H7 (cell line): ENCODE data around the gene STXBP4. TPM values are rescaled to one million over a fixed set of nuclear protein-coding genes. Genes with fewer than 3 reads are reported as not detected.

ENCODE experiments used
- DNase-seq: peaks from one replicate; pipeline ENCODE4 v3.0.0; 2012
- H3K27me3 ChIP-seq: 2 replicates; pipeline ENCODE4 v1.6.0; 2011; ENCODE audit warnings: mild to moderate bottlenecking, low read length; ENCODE audit not compliant: control insufficient read depth, insufficient read depth
- H3K36me3 ChIP-seq: replicated peaks from 2 replicates; pipeline ENCODE4 v1.5.1; 2011; ENCODE audit warnings: low read length; ENCODE audit not compliant: control insufficient read depth, insufficient read depth
- H3K4me3 ChIP-seq: 2 replicates; pipeline ENCODE4 v1.5.1; 2011; ENCODE audit warnings: low read depth, mild to moderate bottlenecking, control low read depth, low read length, moderate library complexity; ENCODE audit not compliant: insufficient read depth
- total RNA-seq: library from RNA; depleted of rRNA; stranded (reverse); fragments of >200 nt; shearing (Covaris generic); gene quantifications from 2 replicates; pipeline ENCODE4 v1.2.3, GENCODE V29; 2014

The STXBP4 gene
- total RNA-seq, 1 experiment from 2014 or later = 6.0 TPM

DNA sequence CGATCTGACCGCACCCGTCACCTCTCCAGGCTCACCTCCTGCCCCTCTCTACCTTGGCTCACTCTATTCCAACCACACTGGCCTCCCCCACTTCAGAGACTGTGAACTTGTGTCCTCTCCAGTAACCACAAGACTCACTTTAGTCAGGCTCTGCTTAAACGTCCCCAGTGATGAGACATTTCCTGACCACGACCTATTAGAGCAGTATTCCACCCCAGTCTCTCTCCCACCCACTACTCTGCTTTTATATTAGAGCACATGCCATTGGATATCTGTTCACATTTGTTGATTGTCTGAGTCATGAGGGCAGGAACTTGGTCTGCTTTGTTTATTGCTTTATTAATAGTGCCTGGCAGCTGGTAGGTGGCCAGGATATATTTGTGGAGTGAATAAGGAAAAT is 20.2 kb upstream of the STXBP4 start:
- Histone ChIP-seq H3K4me3 (no peak overlapping the region), H3K27me3 (no peaks in the 10 kb centered on the region), H3K36me3 (peaks cover 6% of the 10 kb centered on the region)
- DNase-seq = no peak

DNA sequence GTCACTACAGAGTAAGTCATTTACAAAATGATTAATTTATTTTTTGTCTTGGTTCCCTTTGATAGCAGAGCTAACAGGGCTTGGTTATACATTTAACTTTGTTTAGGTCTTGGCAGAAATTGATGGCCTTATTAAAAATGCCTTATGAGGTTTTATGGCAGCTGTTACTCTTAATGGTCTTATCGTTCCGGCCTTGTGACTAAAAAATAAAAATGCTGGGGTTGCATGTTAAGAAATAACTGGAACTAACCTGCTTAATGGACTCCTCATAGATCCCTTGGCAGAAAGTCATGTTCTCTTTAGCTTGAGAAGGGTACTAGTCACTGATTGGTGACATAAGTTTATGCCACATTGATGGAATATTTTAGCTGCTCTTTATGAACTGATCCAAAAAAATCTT is 18.4 kb upstream of the STXBP4 start:
- DNase-seq = no peak
- Histone ChIP-seq H3K4me3 (no peak overlapping the region), H3K36me3 (peaks cover 6% of the 10 kb centered on the region), H3K27me3 (no peaks in the 10 kb centered on the region)

DNA sequence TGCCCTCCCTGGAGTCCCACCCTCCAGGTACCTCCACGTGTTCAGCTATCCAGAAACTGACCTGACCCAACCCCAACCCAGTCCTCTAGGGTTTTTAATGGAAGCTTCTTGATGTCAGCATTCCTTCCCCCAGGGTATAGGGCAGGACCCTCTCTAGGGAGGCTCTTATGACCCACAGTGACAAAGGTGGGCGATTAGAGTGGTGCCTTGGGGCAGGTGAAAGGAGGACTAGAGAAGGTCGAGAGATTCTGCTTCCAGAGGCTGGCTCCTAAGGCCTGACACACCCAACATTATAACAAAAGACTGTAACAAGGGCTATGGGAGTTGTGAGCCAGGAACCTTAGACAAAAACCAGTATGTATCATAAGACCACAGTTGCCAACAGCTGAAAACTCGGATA is 17.3 kb upstream of the STXBP4 start:
- Histone ChIP-seq H3K4me3 (no peak overlapping the region), H3K27me3 (no peaks in the 10 kb centered on the region), H3K36me3 (peaks cover 6% of the 10 kb centered on the region)
- no peak for DNase-seq

DNA sequence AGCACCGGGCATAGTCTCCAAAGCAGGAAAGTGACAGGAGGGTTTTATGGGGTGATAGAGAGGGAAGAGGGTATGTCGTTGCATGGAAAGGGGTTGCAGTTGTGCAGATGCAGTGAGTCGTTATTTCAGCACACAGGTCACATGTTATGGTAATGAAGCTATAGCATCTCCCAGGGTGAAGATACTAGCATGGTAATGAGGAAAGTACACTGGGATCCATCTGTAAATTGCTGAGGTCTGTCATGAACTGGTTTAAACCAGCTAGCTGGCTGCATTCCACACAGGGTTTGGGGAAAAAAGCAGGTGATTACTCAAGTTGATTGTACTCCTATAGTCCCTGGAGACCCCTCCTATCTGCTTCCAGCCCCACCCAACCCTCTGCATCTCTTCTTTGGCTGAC is 11.8 kb upstream of the STXBP4 start:
- no peak overlapping the region for H3K4me3 ChIP-seq
- peaks cover 9% of the 10 kb centered on the region for H3K36me3 ChIP-seq
- DNase-seq = peak; percentile 14
- no peaks in the 10 kb centered on the region for H3K27me3 ChIP-seq

DNA sequence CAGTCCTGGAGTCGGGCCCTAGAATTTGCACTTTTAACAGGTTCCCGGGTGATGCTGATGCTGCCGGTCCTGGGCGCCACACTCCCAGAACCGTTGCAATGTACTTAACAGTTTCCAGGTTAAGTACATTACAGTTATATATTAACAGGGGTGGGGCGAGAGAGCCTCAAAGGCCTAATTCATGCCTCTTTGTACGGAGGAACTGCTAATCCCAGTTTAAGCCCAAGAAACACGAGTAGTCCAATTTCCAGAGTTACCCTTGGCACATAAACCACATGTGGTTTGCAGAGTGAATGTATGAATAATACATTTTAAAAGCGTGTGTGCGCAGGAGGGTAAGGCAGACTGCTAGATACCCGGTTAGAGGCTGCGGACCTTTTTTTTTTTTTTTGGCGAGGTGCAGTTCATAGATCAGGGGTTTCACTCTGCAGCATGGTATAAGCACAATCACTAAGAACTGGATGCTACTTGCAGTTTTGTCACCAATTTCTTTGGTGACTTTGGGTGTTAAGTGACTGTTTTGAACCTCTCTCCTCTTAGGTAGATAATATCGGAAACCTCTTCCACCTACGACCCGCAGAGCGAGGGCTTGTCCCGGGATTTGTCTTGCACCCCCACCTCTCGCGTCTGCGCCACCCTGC is 824 bp upstream of the STXBP4 start:
- Histone ChIP-seq H3K4me3 (peak overlapping the region; percentile 96), H3K27me3 (no peaks in the 10 kb centered on the region), H3K36me3 (peaks cover 3% of the 10 kb centered on the region; the same call in 1 of the 2 replicates)
- peak; percentile 64 for DNase-seq

DNA sequence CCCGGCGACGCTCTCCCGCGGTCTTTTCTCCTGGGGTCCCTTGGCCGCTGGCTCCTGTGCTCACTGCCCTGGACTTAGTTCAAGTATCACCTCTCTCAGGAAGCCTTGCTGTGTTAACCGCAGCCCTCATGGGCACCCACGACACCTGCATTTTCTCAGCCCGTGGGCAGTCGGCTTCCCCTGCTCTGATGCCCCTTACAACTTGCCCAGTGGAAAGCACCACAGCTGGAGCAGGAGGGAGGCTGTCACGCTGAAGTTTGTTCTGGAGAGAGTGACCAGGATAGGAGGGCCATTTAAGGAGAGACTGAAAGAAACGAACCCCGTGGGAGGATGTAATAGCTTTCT is 395 bp downstream of the STXBP4 start:
- no peak for DNase-seq
- H3K4me3 ChIP-seq = peak overlapping the region; percentile 96
- H3K27me3 ChIP-seq = no peaks in the 10 kb centered on the region
- peaks cover 2% of the 10 kb centered on the region; the same call in 1 of the 2 replicates for H3K36me3 ChIP-seq

DNA sequence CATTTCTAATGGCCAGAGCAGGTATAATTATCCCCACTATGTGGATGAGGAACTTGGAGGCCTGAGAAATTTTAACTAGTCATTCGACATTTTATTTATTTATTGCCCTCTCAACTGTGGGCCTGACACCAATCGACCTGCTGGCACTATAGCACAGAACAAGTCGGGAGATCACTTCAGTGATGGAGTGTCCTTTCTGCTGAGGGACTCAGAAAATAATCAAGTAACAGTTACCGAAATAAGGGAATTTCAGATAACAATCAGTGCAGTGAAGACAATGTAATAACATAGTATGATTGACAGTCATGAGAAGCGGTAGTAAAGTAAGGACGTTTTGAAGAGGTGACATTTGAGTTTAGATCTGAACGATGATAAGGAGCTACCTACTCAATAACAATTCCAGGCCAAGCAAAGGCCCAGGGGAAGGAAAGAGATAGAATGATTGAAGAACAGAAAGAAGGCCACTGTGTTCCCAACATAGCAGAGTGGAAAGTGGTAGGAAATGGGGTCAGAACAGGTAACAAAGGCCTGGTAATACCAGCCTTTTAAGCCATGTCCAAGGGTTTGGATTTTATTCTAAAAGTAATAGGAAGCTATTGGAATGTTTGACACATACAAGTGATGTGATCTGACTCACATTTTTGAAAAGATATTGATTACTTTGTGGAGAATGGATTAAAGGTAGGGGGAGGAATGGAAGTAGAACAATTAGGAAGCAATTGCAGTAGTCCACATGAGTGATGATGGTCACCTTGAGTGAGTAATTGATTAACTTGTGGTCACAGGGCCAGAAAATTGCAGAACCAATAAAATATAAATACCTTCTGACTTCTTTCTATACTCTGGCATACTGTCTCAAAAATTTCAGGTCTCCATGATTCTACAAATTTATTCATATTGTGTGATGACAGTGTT is 1.4 kb downstream of the STXBP4 start:
- H3K36me3 ChIP-seq = no peaks in the 10 kb centered on the region
- no peak overlapping the region for H3K4me3 ChIP-seq
- H3K27me3 ChIP-seq = no peaks in the 10 kb centered on the region
- no peak for DNase-seq

DNA sequence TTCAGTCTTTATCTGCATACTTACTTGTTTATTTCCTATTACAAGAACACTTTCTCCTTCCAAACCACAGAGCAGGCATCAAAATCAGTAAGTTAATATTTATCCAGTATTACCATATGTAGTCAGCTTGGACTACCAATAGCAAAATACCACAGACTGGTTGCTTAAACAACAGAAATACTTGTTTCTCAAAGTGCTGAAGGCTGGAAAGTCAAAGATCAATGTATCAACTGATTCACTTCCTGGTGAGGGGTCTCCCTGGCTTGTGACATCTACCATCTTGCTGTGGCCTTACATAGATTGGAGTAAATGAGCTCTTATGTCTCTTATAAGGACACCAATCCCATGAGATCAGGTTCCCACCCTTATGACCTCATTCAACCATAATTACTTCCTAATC is 2.6 kb downstream of the STXBP4 start:
- no peak for DNase-seq
- Histone ChIP-seq H3K36me3 (no peaks in the 10 kb centered on the region), H3K27me3 (no peaks in the 10 kb centered on the region), H3K4me3 (no peak overlapping the region)

DNA sequence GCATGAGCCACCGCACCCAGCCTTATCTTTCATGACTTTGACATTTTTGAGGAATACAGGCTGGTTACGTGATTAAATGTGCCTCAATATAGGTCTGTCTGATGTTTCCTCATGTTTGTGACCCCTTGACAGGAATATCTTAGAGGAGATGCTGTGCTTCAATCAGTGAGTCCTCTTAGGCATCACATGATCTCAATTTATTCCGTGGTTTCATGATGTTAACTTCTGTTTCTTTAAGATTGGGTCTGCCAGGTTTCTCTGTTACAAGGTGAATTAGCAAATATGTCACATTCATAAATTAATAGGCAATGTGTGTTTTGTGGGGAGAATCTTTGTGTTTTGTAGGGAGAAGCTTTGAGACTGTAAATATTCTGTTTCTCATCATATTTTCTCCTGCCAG is 3.3 kb downstream of the STXBP4 start:
- H3K36me3 ChIP-seq = no peaks in the 10 kb centered on the region
- H3K27me3 ChIP-seq = no peaks in the 10 kb centered on the region
- H3K4me3 ChIP-seq = no peak overlapping the region
- no peak for DNase-seq

DNA sequence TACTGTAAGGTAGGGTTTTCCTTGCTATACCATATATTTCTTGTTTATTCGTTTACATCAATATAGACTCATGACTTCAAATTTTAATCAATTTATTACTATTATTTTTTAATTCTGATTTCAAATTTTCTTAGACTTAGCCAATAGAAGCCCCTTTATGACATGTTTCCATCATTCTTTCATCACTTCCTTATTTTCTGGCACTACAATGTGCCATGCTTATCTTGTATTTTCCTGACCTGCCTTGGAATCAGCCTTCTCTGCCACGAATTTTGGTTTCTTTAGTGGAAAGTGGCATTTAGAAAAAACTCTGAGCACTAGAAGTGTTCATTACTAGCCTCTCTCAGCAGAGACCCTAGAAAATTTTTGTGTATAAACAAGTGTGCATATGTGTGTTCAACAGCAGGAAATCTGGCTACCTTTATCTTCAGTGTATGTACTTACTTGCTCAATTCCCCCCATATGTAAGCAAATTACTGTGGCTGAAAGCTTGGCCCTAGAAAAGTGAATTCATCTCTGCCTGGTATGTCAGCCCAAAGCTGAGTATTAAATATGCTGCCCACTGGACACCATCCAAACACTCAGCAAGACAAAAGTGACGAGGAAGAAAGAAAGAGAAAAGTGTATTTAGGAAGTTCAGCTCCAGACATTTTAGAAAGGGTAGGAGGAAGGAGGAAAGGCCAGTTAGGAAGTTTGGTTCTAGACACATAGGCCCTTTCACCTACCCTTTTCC is 4.0 kb downstream of the STXBP4 start:
- DNase-seq = no peak
- H3K27me3 ChIP-seq = no peaks in the 10 kb centered on the region
- no peak overlapping the region for H3K4me3 ChIP-seq
- H3K36me3 ChIP-seq = no peaks in the 10 kb centered on the region

DNA sequence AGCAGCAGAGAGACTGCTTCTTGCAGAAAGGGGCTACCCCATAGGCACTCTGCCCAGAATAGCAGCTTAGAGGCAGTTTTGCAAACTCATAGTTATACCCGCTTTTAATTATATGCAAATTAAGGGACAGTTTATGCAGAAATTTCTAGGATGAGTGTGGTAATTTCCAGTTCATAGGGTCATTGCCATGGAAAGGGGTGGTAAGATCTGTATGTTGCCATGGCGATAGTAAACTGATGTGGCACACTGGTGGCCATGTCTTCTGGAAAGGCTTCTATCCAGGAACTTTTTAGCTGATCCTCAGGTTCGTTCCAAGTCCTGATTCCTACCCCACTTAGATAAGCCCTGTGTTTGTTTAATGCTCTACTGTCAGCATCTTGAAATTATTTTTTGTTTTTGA is 6.2 kb downstream of the STXBP4 start:
- Histone ChIP-seq H3K27me3 (no peaks in the 10 kb centered on the region), H3K4me3 (no peak overlapping the region), H3K36me3 (no peaks in the 10 kb centered on the region)
- no peak for DNase-seq

DNA sequence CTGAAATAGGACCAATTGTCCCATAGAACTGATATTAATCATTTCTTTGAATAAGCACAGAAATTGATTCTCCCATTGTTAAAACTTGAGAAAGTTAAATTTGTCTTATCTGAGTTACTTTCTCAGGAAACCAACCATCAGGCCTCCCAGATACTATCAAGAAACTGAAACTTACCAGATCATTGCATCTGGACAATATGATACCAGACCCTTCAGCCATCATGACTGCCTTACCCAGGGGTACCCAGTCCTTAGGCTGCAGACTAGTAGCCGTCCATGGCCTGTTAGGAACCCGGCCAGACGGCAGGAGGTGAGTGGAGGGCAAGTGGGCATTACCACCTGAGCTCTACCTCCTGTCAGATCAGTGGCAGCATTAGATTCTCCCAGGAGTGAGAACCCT is 7.8 kb downstream of the STXBP4 start:
- no peaks in the 10 kb centered on the region for H3K27me3 ChIP-seq
- no peak for DNase-seq
- H3K4me3 ChIP-seq = no peak overlapping the region
- no peaks in the 10 kb centered on the region for H3K36me3 ChIP-seq

DNA sequence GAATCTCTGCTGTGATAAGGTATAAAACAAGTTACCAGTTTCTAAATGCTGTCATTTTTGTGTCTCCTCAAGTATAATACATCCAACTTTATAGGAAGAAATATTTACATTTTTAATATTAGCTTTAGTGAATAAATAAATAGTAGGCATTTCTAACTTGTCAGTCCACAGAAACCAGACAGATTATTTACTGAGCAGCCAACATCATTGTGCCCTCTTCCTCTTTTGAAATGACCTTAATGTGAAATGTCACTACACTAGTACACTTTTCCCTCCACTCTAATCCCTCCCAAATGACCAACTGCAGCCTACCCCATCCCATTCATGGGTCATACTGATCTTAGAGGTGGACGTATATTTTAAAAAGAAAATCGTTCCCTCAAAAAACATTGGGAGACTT is 9.2 kb downstream of the STXBP4 start:
- Histone ChIP-seq H3K36me3 (no peaks in the 10 kb centered on the region), H3K4me3 (no peak overlapping the region), H3K27me3 (no peaks in the 10 kb centered on the region)
- DNase-seq = no peak

DNA sequence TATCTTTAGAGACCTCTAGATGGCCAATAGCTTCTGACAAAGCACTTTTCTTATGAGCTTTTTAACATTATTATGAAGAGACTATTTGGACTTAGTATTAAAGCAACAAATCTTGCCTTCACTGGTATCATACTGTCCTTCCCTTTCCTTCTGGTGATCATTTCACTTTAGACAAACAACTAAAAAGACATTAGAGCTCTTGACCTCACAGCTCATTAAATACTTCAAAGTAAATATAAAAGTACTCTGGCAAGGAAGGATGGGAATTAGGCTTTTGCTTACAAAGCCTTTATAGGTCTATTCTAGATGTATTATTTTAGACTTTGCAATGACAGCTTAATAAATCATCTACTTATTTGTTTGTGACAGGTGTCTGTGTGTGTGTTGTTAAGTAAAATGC is 11.1 kb downstream of the STXBP4 start:
- DNase-seq = no peak
- Histone ChIP-seq H3K27me3 (no peaks in the 10 kb centered on the region), H3K4me3 (no peak overlapping the region), H3K36me3 (no peaks in the 10 kb centered on the region)

DNA sequence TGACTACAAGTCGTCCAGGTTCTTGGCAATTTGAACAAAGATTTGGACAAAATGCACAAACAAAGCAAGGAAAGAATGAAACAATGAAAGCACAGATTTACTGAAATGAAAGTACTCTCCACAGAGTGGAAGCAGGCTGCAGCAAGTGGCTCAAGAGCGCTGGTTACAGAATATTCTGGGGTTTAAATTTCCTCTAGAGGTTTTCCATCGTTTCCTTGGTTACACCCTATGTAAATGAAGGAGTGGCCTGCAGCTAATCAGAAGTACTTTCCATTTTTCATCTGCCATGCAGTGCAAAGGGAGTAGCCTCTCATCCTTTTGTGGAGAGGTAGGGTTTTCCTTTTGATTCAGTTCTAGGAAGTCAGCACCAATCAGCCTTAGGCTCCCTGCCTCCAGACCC is 11.8 kb downstream of the STXBP4 start:
- Histone ChIP-seq H3K27me3 (no peaks in the 10 kb centered on the region), H3K4me3 (no peak overlapping the region), H3K36me3 (no peaks in the 10 kb centered on the region)
- DNase-seq = no peak
